Endothelial cell (in vitro differentiated cells): ENCODE measurements around the gene VAT1. TPM values are rescaled to one million over a fixed set of nuclear protein-coding genes. Genes with fewer than 3 reads are reported as not detected.

ENCODE experiments used
- DNase-seq: peaks from one replicate; pipeline ENCODE4 v3.0.0; 2021; ENCODE audit warnings: low spot score
- H3K27ac Mint-ChIP-seq: one replicate; pipeline ENCODE4 v1.8.0; 2021; ENCODE audit warnings: mixed read lengths, inconsistent platforms; ENCODE audit not compliant: unreplicated experiment
- H3K27me3 Mint-ChIP-seq: one replicate; pipeline ENCODE4 v1.8.0; 2021; ENCODE audit warnings: mild to moderate bottlenecking, moderate library complexity, mixed read lengths, inconsistent platforms; ENCODE audit not compliant: unreplicated experiment
- H3K36me3 Mint-ChIP-seq: one replicate; pipeline ENCODE4 v1.8.0; 2021; ENCODE audit warnings: mild to moderate bottlenecking, low read depth, mixed read lengths, inconsistent platforms; ENCODE audit not compliant: unreplicated experiment
- H3K4me1 Mint-ChIP-seq: one replicate; pipeline ENCODE4 v1.8.0; 2021; ENCODE audit warnings: mild to moderate bottlenecking, mixed read lengths, inconsistent platforms; ENCODE audit not compliant: unreplicated experiment
- H3K4me3 Mint-ChIP-seq: one replicate; pipeline ENCODE4 v1.8.0; 2021; ENCODE audit warnings: mild to moderate bottlenecking, mixed read lengths, inconsistent platforms; ENCODE audit not compliant: unreplicated experiment
- H3K9me3 Mint-ChIP-seq: one replicate; pipeline ENCODE4 v1.8.0; 2021; ENCODE audit warnings: mixed read lengths, inconsistent platforms; ENCODE audit not compliant: unreplicated experiment
- CTCF ChIP-seq: fragments of 200-600 bp; sonication (generic); IDR thresholded peaks from one replicate; pipeline ENCODE4 v1.5.0; 2021; ENCODE audit warnings: antibody characterized with exemption; ENCODE audit not compliant: unreplicated experiment
- total RNA-seq: library from RNA; stranded (reverse); fragmentation: NEBNext Ultra II Directional; extraction: Animal tissue kit (Norgen Biotek cat#: 25700); gene quantifications from one replicate; pipeline ENCODE4 v1.2.1, GENCODE V29; 2021; ENCODE audit not compliant: unreplicated experiment

VAT1 gene
- total RNA-seq, 1 donor from 2014 or later, result 460 TPM

- TF ChIP-seq CTCF, result no peak
- Mint-ChIP-seq H3K4me1 (peaks cover 44% of the 10 kb centered on the region), H3K27ac (peak overlapping the region; percentile 26), H3K9me3 (no peaks in the 10 kb centered on the region), H3K4me3 (peak overlapping the region; percentile 38), H3K36me3 (peaks cover 28% of the 10 kb centered on the region), H3K27me3 (peaks cover 19% of the 10 kb centered on the region)
- no peak for DNase-seq
These were observed 7.3 kb downstream of the VAT1 start for GRCh38 chr17:43014649-43015542.

- peaks cover 16% of the 10 kb centered on the region for H3K27me3 Mint-ChIP-seq
- DNase-seq, result no peak
- peaks cover 28% of the 10 kb centered on the region for H3K36me3 Mint-ChIP-seq
- H3K27ac Mint-ChIP-seq, result no peak overlapping the region
- H3K4me1 Mint-ChIP-seq, result peaks cover 37% of the 10 kb centered on the region
- H3K9me3 Mint-ChIP-seq, result no peaks in the 10 kb centered on the region
- TF ChIP-seq CTCF, result no peak
- H3K4me3 Mint-ChIP-seq, result no peak overlapping the region
These were observed 8.1 kb downstream of the VAT1 start for GRCh38 chr17:43014020-43014648.

- no peak for TF ChIP-seq CTCF
- H3K4me3 Mint-ChIP-seq, result no peak overlapping the region
- no peaks in the 10 kb centered on the region for H3K9me3 Mint-ChIP-seq
- DNase-seq, result no peak
- H3K36me3 Mint-ChIP-seq, result peaks cover 21% of the 10 kb centered on the region
- H3K27me3 Mint-ChIP-seq, result peaks cover 16% of the 10 kb centered on the region
- H3K4me1 Mint-ChIP-seq, result peaks cover 29% of the 10 kb centered on the region
- peak overlapping the region; percentile 51 for H3K27ac Mint-ChIP-seq
These were observed 8.9 kb downstream of the VAT1 start for GRCh38 chr17:43013296-43013695.

GRCh38 chr17:43011728-43012472 is 10.3 kb downstream of the VAT1 start:
- Mint-ChIP-seq H3K4me1 (peaks cover 23% of the 10 kb centered on the region), H3K4me3 (no peak overlapping the region), H3K36me3 (peaks cover 13% of the 10 kb centered on the region), H3K27me3 (peaks cover 13% of the 10 kb centered on the region), H3K9me3 (no peaks in the 10 kb centered on the region), H3K27ac (no peak overlapping the region)
- no peak for DNase-seq
- no peak for TF ChIP-seq CTCF
